ENCODE data around the gene NRF1. TPM values are rescaled to one million over a fixed set of nuclear protein-coding genes. Genes with fewer than 3 reads are reported as not detected.

NRF1 gene
- total and polyA plus RNA-seq, 10 donors: 6.7 to 27.9 (median 20.9) TPM

DNA sequence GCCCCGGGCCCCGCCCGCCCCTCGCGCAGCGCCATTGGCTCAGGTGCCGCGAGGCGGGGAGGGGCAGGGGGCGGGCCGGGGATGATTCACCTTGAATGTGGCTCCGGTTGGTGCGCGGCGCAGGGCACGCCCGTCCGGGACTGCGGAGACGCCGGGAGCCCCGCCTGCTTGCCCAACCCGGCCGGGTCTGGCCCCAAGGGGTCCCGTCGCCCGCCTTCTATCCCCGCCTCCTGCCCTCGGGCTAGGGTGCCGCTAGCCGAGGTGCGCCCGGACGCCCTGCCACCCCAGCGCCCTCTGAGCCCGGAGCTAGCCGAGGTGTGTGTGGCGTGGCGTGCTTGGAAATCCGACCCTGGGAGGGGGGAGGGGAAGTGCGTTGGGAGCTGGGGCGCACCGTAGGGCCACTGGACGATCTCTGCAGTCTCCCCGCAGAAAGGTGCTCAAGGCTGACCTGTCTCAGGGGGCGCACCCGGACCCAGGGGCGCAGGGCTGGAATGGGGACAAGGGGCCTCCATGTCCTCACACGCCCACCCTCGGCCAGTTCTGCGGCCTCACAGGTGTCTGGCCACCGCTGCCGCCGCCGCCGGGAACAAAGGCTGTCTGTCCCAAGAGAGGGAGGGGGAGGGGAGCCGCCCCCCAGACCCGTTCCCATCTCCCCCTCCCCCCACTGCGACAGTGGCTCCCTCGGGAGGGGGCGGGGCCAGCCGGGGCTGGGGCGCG, 168.9 kb downstream of the NRF1 start:
- H3K36me3 ChIP-seq: no peaks in the 10 kb centered on the region
- H3K4me3 ChIP-seq: peak overlapping the region; percentile 40 to 79 (median 62)
- H3K27ac ChIP-seq: peak overlapping the region in 1 of 8 donors; percentile 72
- DNase-seq: peak; percentile 83
- H3K27me3 ChIP-seq (replicated peaks in 1 of 7): peaks cover 33 to 100% (median 97%) of the 10 kb centered on the region in 7 donors
- no peaks in the 10 kb centered on the region for H3K9me3 ChIP-seq
- WGBS, 5 donors: 1 to 2% (median 1%) methylated on average over 21 to 64 of the region's 64 CpGs
- peaks cover 54 to 86% (median 71%) of the 10 kb centered on the region in 6 donors for H3K4me1 ChIP-seq
- TF ChIP-seq, protein P1, sequence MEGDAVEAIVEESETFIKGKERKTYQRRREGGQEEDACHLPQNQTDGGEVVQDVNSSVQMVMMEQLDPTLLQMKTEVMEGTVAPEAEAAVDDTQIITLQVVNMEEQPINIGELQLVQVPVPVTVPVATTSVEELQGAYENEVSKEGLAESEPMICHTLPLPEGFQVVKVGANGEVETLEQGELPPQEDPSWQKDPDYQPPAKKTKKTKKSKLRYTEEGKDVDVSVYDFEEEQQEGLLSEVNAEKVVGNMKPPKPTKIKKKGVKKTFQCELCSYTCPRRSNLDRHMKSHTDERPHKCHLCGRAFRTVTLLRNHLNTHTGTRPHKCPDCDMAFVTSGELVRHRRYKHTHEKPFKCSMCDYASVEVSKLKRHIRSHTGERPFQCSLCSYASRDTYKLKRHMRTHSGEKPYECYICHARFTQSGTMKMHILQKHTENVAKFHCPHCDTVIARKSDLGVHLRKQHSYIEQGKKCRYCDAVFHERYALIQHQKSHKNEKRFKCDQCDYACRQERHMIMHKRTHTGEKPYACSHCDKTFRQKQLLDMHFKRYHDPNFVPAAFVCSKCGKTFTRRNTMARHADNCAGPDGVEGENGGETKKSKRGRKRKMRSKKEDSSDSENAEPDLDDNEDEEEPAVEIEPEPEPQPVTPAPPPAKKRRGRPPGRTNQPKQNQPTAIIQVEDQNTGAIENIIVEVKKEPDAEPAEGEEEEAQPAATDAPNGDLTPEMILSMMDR (IDR thresholded peaks at IDR 0.05 in 8 of 11, conservative IDR thresholded peaks at IDR 0.05 in 3 of 11): no peak
- TF ChIP-seq POLR2AphosphoS5 (IDR thresholded peaks at IDR 0.05) (peak in 1 of 3 donors; percentile 21), POLR2A (IDR thresholded peaks at IDR 0.05) (no peak)
- intact Hi-C loops (cut with DNase I; ENCODE audit: low total_unique reads): no loop called here

DNA sequence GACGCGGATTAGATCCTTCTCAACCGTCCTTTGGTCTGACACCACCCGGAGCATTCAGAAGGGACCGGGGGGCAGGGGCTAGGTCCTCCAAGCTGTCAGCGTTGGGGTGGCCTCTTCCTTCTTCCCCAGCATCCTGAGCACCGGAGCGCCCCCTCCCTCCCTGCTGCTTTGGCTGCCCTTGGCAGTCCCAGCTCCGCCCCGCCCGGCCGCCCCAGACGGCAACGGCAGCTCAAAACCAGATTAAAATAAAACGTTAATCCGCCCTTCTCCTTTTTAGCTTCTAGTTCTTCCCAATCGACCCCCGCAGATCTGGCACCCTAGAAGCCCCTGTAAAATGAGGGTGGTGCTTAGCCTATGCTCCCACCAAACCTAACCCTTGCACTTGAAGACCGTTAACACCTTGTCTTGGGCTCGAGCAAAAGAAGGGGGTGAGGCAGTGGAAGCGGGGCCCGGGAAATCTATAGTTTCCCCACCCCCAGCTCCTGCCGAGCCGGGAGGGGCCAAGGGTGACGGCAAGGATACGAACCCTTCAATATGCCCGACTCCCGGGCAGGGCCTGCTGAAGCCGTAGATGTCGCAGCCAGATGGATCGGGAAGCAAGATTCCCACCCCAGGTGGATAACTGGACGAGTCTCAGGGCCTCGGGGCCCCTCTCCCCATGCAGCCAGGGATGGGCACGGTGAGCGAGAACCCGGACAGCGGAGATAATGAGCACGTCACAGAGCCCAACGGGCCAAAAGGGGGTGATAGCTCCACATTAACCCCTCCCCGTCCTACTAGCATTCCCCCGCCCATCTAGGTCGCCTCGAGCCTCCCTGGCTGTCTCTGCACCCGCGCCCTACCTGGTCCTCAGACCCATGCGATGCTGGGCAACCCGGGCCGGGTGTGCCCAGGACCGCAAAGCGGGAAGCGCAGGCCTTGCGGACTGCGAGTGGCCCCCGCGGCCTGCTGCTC, 169.7 kb downstream of the NRF1 start:
- WGBS, 5 donors: 1 to 3% (median 3%) methylated on average over 29 to 55 of the region's 55 CpGs
- TF ChIP-seq POLR2AphosphoS5 (IDR thresholded peaks at IDR 0.05) (no peak), POLR2A (IDR thresholded peaks at IDR 0.05) (no peak)
- TF ChIP-seq, protein P1 (IDR thresholded peaks at IDR 0.05 in 8 of 11, conservative IDR thresholded peaks at IDR 0.05 in 3 of 11): no peak
- Histone ChIP-seq H3K4me3 (peak overlapping the region in 6 of 8 donors; percentile 56 to 79 (median 67)), H3K36me3 (no peaks in the 10 kb centered on the region), H3K27ac (no peak overlapping the region), H3K27me3 (replicated peaks in 1 of 7) (peaks cover 33 to 100% (median 98%) of the 10 kb centered on the region in 7 donors), H3K9me3 (no peaks in the 10 kb centered on the region), H3K4me1 (peaks cover 58 to 94% (median 79%) of the 10 kb centered on the region in 6 donors)
- intact Hi-C loops (cut with DNase I; ENCODE audit: low total_unique reads): no loop called here
- DNase-seq: peak; percentile 70

DNA sequence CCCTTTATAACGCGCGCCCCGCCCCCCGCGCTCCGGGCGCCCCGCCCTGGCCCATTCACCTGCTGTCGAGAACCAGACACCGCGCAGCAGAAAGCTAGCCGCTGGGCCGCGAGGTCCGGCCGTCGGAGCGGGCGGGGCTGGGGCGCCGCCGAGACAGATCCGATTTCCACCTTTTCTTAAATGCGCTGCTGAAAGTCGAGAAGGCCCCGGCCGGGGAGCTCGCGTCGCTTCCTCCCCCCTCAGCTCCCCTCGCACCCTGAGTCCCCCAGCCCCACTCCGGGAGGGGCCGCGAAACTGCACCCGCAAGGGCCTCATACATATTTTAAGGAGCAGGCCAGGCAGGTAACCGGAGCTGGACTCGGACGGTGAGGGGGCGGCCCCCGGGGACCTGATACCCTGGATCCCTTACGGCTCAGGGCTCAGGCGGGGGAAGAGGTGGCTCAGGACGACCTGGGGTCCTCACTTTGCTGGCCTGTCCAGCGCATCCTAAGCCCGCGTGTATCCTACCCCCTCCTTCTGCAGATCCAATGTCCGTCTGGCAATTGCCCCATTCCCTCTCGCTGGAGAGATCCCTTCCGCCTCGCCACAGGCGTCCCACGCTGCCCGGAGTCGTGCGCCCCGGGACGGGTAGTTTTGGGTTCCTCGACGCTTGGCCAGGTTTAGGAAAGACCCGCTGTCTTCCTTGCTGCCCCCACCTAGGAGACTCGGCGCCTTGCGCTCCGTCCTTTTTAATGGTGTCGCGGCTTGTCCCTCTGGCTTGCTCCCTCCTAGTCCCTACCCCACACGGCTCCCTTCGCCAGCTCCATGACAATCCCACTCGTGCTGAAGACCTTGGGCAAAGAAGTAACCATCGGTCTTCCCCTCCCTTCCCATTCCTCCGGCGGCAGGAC, 170.7 kb downstream of the NRF1 start:
- H3K9me3 ChIP-seq: no peaks in the 10 kb centered on the region
- H3K4me3 ChIP-seq: peak overlapping the region in 6 of 8 donors; percentile 56 to 79 (median 67)
- DNase-seq: peak; percentile 71
- peaks cover 58 to 92% (median 79%) of the 10 kb centered on the region in 6 donors for H3K4me1 ChIP-seq
- peaks cover 33 to 100% (median 98%) of the 10 kb centered on the region in 7 donors for H3K27me3 ChIP-seq (replicated peaks in 1 of 7)
- TF ChIP-seq POLR2AphosphoS5 (IDR thresholded peaks at IDR 0.05) (no peak), POLR2A (IDR thresholded peaks at IDR 0.05) (no peak)
- TF ChIP-seq, protein P1 (IDR thresholded peaks at IDR 0.05 in 8 of 11, conservative IDR thresholded peaks at IDR 0.05 in 3 of 11): no peak
- intact Hi-C loops (cut with DNase I; ENCODE audit: low total_unique reads): no loop called here
- 4 to 7% (median 4%) methylated on average over 47 to 73 of the region's 73 CpGs for WGBS, 5 donors
- H3K36me3 ChIP-seq: no peaks in the 10 kb centered on the region
- H3K27ac ChIP-seq: no peak overlapping the region
